ENCODE measurements around the gene RMC1.
"Not testable (repeated sequence)": the region's sequence is repeated elsewhere in the genome, so short reads cannot be mapped to it uniquely, and the experiment has no call there.

Gene RMC1

GRCh38 chr18:23503038-23503962 is at the start of gene RMC1:
Gene RMC1 (plus strand): TSS chr18:23503511. CDS start chr18:23503619, 108 bp downstream.
- DNase-seq: peak; percentile 93

- peak; percentile 18 for DNase-seq
These were observed 49.6 kb upstream of the RMC1 start for GRCh38 chr18:23453680-23454058.

DNA sequence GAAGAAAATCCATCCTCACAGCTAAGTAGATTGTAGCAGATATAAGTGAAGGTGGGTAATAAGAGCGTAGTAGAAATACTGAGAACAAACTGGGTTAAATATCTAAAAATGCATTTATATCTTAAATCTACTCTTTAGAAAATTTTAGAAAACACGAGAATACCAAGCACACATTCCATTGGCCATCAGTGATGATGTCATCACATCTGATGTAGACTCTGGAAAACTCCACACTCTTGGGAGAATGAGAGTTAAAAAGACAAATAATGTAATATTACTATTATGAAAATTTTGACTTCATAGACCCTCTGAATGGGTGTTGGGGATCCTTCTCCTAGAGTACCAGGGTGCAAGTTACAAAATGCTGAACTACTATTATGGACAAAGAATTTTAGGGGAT is 46.5 kb upstream of the RMC1 start:
- DNase-seq: no peak

DNA sequence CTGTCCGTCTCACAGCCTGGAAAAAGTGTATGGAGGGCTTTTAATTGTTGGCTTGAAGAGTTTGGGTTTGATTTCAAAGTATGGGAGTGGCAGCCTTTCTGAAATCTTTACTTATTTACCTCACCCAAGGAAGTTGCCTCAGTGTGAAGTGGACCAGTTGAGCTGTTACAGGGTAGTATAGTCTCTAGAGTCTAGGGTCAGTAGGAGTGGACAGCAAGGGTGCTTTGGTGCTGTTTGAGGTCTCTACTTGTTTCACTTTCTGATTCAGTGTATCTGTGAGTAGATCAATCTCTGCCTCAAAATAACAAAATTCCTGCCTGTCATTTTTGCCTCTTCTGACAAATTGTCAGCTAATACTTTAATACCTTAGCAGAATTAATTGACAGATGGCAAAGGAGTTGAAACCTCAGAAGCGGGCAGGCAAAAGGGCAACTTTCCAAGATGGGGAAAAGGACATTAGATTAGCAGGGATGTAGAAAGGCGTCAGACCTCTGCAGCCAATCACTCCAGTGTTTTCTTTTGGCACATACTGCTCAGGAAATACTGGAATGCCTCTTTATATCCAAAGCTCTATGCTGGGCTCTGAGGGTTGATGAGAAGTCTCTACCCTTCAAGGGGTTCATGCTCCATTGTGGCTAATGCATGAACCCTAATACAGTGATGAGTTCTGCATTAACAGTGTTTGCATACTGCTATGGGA is 44.3 kb upstream of the RMC1 start:
- DNase-seq: no peak

GRCh38 chr18:23459530-23459921 is 43.8 kb upstream of the RMC1 start:
- no peak for DNase-seq

DNA sequence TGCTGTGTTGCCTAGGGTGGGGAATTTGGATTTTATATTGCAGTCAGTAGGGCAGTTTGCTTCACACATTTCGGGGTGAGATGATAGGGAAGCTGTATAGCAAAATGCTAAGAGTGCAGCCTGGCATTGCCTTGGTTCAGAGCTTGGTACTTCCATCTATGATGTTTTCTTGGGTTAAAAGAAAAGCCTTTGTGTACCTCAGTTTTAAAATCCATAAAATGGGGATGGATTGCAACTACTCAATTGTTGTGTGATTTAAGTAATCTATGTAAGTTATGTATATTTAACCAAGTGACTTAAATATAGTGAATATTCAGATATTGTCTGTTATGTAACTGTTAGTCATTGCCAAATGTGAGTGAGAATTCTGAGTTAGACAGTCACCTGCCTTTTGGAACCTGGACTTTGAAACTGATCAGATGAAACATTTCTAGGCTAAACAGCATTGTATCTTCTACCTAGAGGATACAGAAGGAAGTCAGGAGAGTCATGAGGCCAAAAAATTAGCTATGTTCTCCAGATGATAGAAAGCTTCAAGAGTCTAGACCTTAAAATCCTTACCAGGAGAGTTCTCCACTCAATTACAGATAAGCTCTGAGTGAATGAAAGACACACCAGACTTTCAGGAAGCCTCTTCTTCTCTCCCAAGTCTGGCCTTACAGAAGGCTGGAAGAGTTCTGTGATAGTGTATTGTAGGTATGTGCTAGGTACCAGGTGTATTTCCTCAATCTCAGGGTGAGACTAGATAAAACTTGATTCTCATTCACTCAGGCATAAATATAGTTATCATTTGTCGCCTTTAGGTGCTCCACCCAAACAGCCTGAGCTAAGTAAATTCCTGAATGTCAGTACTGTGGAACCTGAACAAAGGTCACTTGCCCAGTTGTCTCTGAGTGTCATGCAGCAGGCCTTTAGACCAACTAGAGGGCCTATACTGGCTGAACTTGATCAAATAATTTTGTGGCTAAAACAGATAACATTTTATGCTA is 42.7 kb upstream of the RMC1 start:
- DNase-seq: no peak

- DNase-seq: no peak
These were observed 40.4 kb upstream of the RMC1 start for GRCh38 chr18:23462876-23463275.

GRCh38 chr18:23468753-23469459 is 34.4 kb upstream of the RMC1 start:
- DNase-seq: no peak

DNA sequence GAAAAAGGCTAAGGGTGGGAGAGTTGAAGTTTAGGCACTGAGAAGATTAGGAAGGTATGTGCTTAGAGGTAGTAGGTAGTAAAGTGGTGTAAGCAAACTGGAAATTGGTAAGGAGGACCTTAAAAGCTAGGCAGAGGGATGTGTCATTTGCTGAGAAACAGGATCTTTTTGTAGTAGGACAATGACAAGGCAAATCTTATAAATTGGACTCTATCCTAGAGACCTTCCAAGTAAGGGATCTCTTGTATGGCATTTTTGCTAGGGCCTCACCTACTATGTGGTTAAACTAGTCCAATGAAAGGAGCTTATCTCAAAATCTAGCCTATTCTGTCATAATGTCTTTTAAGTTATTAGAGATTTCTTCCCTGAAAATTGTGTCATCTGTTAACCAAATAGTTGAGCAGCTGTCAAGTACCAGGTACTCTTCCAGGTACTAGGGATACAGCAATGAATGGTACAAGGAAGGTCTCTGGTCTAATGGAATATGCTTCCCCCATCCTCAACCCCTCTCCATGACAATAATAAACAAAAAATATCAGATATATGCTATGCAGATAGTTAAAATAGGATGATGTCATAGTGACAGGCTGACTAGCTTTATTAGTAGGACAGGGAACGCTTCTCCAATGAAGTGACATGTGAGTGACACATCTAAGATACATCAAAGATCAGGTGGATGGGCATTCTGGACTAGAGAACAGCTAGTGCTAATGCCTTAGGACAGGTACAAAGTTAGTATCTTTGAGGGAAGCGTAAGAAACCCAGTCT is 32.5 kb upstream of the RMC1 start:
- no peak for DNase-seq

- DNase-seq: no peak
These were observed 31.8 kb upstream of the RMC1 start for GRCh38 chr18:23471486-23471885.

GRCh38 chr18:23479829-23480505 is 23.3 kb upstream of the RMC1 start:
- DNase-seq: no peak

GRCh38 chr18:23484561-23485182 is 18.6 kb upstream of the RMC1 start:
- no peak for DNase-seq

GRCh38 chr18:23485386-23485785 is 17.9 kb upstream of the RMC1 start:
- DNase-seq: no peak

- no peak for DNase-seq
These were observed 15.4 kb upstream of the RMC1 start for GRCh38 chr18:23487738-23488570.

- not testable (repeated sequence) for DNase-seq
These were observed 13.7 kb upstream of the RMC1 start for GRCh38 chr18:23489586-23489985.

DNA sequence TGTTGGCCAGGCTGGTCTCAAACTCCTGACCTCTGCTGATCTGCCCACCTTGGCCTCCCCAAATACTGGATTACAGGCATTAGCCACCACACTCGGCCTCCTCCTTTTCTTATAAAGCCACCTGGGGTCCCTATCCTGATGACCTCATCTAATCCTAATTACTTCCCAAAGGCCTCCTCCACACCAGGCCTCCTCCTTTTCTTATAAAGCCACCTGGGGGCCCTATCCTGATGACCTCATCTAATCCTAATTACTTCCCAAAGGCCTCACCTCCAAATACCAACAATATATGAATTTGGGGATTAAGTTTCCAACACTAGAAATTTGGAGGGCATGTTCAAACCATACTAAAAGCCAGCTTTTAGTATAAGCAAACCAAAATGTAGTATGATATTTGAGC is 9.7 kb upstream of the RMC1 start:
- DNase-seq: no peak

- DNase-seq: no peak
These were observed 8.3 kb upstream of the RMC1 start for GRCh38 chr18:23494992-23495391.

GRCh38 chr18:23495723-23496440 is 7.4 kb upstream of the RMC1 start:
- DNase-seq: no peak

GRCh38 chr18:23498117-23498516 is 5.2 kb upstream of the RMC1 start:
- no peak for DNase-seq

All from fibroblast of skin of right biceps (primary cell).